Hypothalamus (tissue), 51 donors: ENCODE data around the gene TEX19.

Experiments used
- DNase-seq, 51 donors: peaks; one replicate each; lab custom pipeline; 2025; lab: John Stamatoyannopoulos, UW

Gene TEX19

GRCh38 chr17:82320956-82321927, 37.8 kb upstream of the TEX19 start:
- DNase-seq = peak in 6 of 51 donors; percentile 3 to 37 (median 20)

GRCh38 chr17:82321947-82322466, 37.0 kb upstream of the TEX19 start:
- DNase-seq = no peak

- DNase-seq = no peak
Observed at GRCh38 chr17:82322526-82323453, 36.3 kb upstream of the TEX19 start.

GRCh38 chr17:82323514-82324234, 35.4 kb upstream of the TEX19 start:
- DNase-seq = no peak

- DNase-seq = no peak
Observed at GRCh38 chr17:82324566-82325285, 34.3 kb upstream of the TEX19 start.

GRCh38 chr17:82325286-82326180, 33.5 kb upstream of the TEX19 start:
- no peak for DNase-seq

- no peak for DNase-seq
Observed at GRCh38 chr17:82327289-82327688, 31.8 kb upstream of the TEX19 start.

- DNase-seq = no peak
Observed at GRCh38 chr17:82327757-82328140, 31.3 kb upstream of the TEX19 start.

GRCh38 chr17:82328141-82328993, 30.7 kb upstream of the TEX19 start:
- DNase-seq = no peak

- no peak for DNase-seq
Observed at GRCh38 chr17:82328994-82329507, 30.0 kb upstream of the TEX19 start.

GRCh38 chr17:82329683-82330321, 29.2 kb upstream of the TEX19 start:
- DNase-seq = no peak

- DNase-seq = peak in 4 of 51 donors; percentile 16 to 34 (median 18)
Observed at GRCh38 chr17:82330322-82331239, 28.5 kb upstream of the TEX19 start.

- DNase-seq = no peak
Observed at GRCh38 chr17:82331345-82331939, 27.6 kb upstream of the TEX19 start.

- peak in 5 of 51 donors; percentile 13 to 48 (median 26) for DNase-seq
Observed at GRCh38 chr17:82332669-82333278, 26.3 kb upstream of the TEX19 start.
